DND-41 (cell line): ENCODE data around the gene SPAG7.
"Not testable (repeated sequence)": the region's sequence is repeated elsewhere in the genome, so short reads cannot be mapped to it uniquely, and the experiment has no call there.

Experiments
- ATAC-seq: fragments of 200-7000 bp; cut with Tn5 transposase; 3 replicates; pipeline ENCODE4 v1.9.1; 2021; ENCODE audit warnings: low read depth; ENCODE audit not compliant: insufficient read depth
- DNase-seq: peaks from one replicate; pipeline ENCODE4 v3.0.0-alpha.2; 2020
- H2AFZ ChIP-seq: 2 replicates; pipeline ENCODE4 v1.6.0; 2012; ENCODE audit warnings: low read depth, low read length
- H3K27ac ChIP-seq: 2 replicates; pipeline ENCODE4 v1.5.1; 2012; ENCODE audit warnings: low read length, inconsistent platforms
- H3K27me3 ChIP-seq: fragments of 200-600 bp; sonication (generic); 2 replicates; pipeline ENCODE4 v1.6.0; 2012; ENCODE audit warnings: low read length, mild to moderate bottlenecking, inconsistent platforms; ENCODE audit not compliant: insufficient read depth, poor library complexity
- H3K36me3 ChIP-seq: 2 replicates; pipeline ENCODE4 v1.5.1; 2012; ENCODE audit warnings: low read length, inconsistent platforms; ENCODE audit not compliant: insufficient read depth
- H3K4me1 ChIP-seq: 2 replicates; pipeline ENCODE4 v1.5.1; 2012; ENCODE audit warnings: mild to moderate bottlenecking, low read length; ENCODE audit not compliant: insufficient read depth
- H3K4me2 ChIP-seq: 2 replicates; pipeline ENCODE4 v1.6.0; 2012; ENCODE audit warnings: mild to moderate bottlenecking, moderate library complexity, low read length, inconsistent platforms; ENCODE audit not compliant: insufficient read depth
- H3K4me3 ChIP-seq, 2 experiments: fragments of 200-600 bp in 1 of 2; shearing (Covaris generic) in 1 of 2; 2 replicates each; pipeline ENCODE4 v1.5.1; 2012 to 2016; ENCODE audit warnings: inconsistent platforms in 2 of 2, low read length in 2 of 2, mild to moderate bottlenecking in 2 of 2, low read depth in 1 of 2, moderate library complexity in 1 of 2
- H3K79me2 ChIP-seq: 2 replicates; pipeline ENCODE4 v1.6.0; 2012; ENCODE audit warnings: low read length, inconsistent platforms; ENCODE audit not compliant: insufficient read depth
- H3K9ac ChIP-seq: 2 replicates; pipeline ENCODE4 v1.6.0; 2012; ENCODE audit warnings: low read depth, mild to moderate bottlenecking, inconsistent platforms, low read length, moderate library complexity
- H3K9me3 ChIP-seq: 2 replicates; pipeline ENCODE4 v1.5.1; 2012; ENCODE audit warnings: low read length, moderate library complexity, mild to moderate bottlenecking, inconsistent platforms; ENCODE audit not compliant: insufficient read depth, severe bottlenecking
- H4K20me1 ChIP-seq: 2 replicates; pipeline ENCODE4 v1.6.0; 2012; ENCODE audit warnings: low read length; ENCODE audit not compliant: insufficient read depth
- CTCF ChIP-seq: IDR thresholded peaks from 2 replicates; pipeline ENCODE4 v1.5.1; 2012; ENCODE audit warnings: borderline replicate concordance, low read length, moderate library complexity, mild to moderate bottlenecking; ENCODE audit not compliant: poor library complexity, severe bottlenecking; ENCODE audit errors: extremely low read depth
- EZH2 ChIP-seq: IDR thresholded peaks from 3 replicates; pipeline ENCODE4 v1.6.1; 2012; ENCODE audit warnings: borderline replicate concordance, low read depth, mild to moderate bottlenecking, moderate library complexity, low read length, inconsistent platforms; ENCODE audit not compliant: severe bottlenecking

Gene SPAG7

GRCh38 chr17:4931963-4932362 is 35.7 kb downstream of the SPAG7 start, which contains the start of gene GP1BA:
Gene GP1BA, plus strand, starts transcription at chr17:4932277. Its CDS starts 328 bp downstream, at chr17:4932605.
- Histone ChIP-seq H3K27me3 (no peaks in the 10 kb centered on the region), H3K27ac (no peak within 1 kb of the TSS), H3K36me3 (peaks cover 5% of the 10 kb centered on the region), H3K9ac (no peak within 1 kb of the TSS), H3K9me3 (no peaks in the 10 kb centered on the region), H3K79me2 (no peaks in the 10 kb centered on the region), H2AFZ (no peak within 1 kb of the TSS), H4K20me1 (peaks cover 8% of the 10 kb centered on the region; the same call in 1 of the 2 replicates), H3K4me2 (no peak within 1 kb of the TSS), H3K4me1 (no peaks in the 10 kb centered on the region), H3K4me3 (no peak within 1 kb of the TSS)
- TF ChIP-seq CTCF, result no peak
- ATAC-seq (no peak), DNase-seq (no peak)

- no peaks in the 10 kb centered on the region for H3K79me2 ChIP-seq
- H3K4me2 ChIP-seq, result no peak overlapping the region
- H3K36me3 ChIP-seq, result no peaks in the 10 kb centered on the region
- no peaks in the 10 kb centered on the region for H3K9me3 ChIP-seq
- no peak overlapping the region for H3K4me3 ChIP-seq
- DNase-seq (no peak), ATAC-seq (no peak)
- no peak for TF ChIP-seq CTCF
- no peak for TF ChIP-seq EZH2
- H4K20me1 ChIP-seq, result no peaks in the 10 kb centered on the region
- no peak overlapping the region for H2AFZ ChIP-seq
- H3K27ac ChIP-seq, result no peak overlapping the region
- H3K27me3 ChIP-seq, result no peaks in the 10 kb centered on the region
- no peaks in the 10 kb centered on the region for H3K4me1 ChIP-seq
- H3K9ac ChIP-seq, result no peak overlapping the region
Observed at GRCh38 chr17:4928881-4929280, 38.7 kb downstream of the SPAG7 start.

GRCh38 chr17:4926577-4927335 is 40.9 kb downstream of the SPAG7 start:
- not testable (repeated sequence) for ATAC-seq, H3K9ac ChIP-seq, H4K20me1 ChIP-seq, H2AFZ ChIP-seq, H3K4me1 ChIP-seq, H3K4me3 ChIP-seq, H3K27me3 ChIP-seq, H3K4me2 ChIP-seq, H3K27ac ChIP-seq, DNase-seq, H3K9me3 ChIP-seq, H3K36me3 ChIP-seq, H3K79me2 ChIP-seq

GRCh38 chr17:4921320-4921719 is 46.3 kb downstream of the SPAG7 start:
- no peak for TF ChIP-seq CTCF
- TF ChIP-seq EZH2, result no peak
- no peaks in the 10 kb centered on the region for H3K4me1 ChIP-seq
- no peaks in the 10 kb centered on the region for H4K20me1 ChIP-seq
- DNase-seq, result no peak
- H3K9me3 ChIP-seq, result no peaks in the 10 kb centered on the region
- no peaks in the 10 kb centered on the region for H3K27me3 ChIP-seq
- H3K9ac ChIP-seq, result no peak overlapping the region
- no peak for ATAC-seq
- H2AFZ ChIP-seq, result no peak overlapping the region
- no peaks in the 10 kb centered on the region for H3K79me2 ChIP-seq
- no peak overlapping the region for H3K27ac ChIP-seq
- H3K4me3 ChIP-seq, result no peak overlapping the region
- no peak overlapping the region for H3K4me2 ChIP-seq
- H3K36me3 ChIP-seq, result no peaks in the 10 kb centered on the region
